ENCODE measurements around the gene NUBPL. TPM values are rescaled to one million over a fixed set of nuclear protein-coding genes. Genes with fewer than 3 reads are reported as not detected.

The NUBPL gene
- polyA plus RNA-seq, 1 of the 3 experiments (the other 2 are of a cell fraction) = 4.0 TPM

- CTCF ChIA-PET = interaction anchor here (0.6 to 2.1 kb wide), 2 partner anchors 9 to 52 kb away, joined by 3 to 4 read pairs; no protein-coding TSS in a partner anchor
- H3K9me3 ChIP-seq = peaks cover 6% of the 10 kb centered on the region
Observed at GRCh38 chr14:31727797-31728196, 166.6 kb downstream of the NUBPL start.

GRCh38 chr14:31740688-31741087, 179.5 kb downstream of the NUBPL start:
- Histone ChIP-seq H2AFZ (ENCODE audit: low read depth) (no peak overlapping the region), H3K9me2 (no peaks in the 10 kb centered on the region), H3K4me1 (ENCODE audit: control insufficient read depth in 1 of 2, insufficient read depth in 2 of 2, low read depth in 1 of 2, low read length in 1 of 2) (no peaks in the 10 kb centered on the region; a peak in 1 of 4 replicates), H3K4me2 (no peak overlapping the region), H3K4me3 (ENCODE audit: low read depth in 2 of 2, low read length in 1 of 2) (no peak overlapping the region), H3K27ac (ENCODE audit: low read depth in 2 of 2, low read length in 1 of 2) (no peak overlapping the region), H3K36me3 (replicated peaks in 1 of 2; ENCODE audit: control insufficient read depth in 1 of 2, insufficient read depth in 2 of 2, low read length in 1 of 2) (no peaks in the 10 kb centered on the region), H3K9ac (no peak overlapping the region), H3K79me2 (ENCODE audit: insufficient read depth) (no peaks in the 10 kb centered on the region), H3K9me3 (no peaks in the 10 kb centered on the region), H3K27me3 (ENCODE audit: insufficient read depth) (no peaks in the 10 kb centered on the region), H4K20me1 (ENCODE audit: insufficient read depth) (no peaks in the 10 kb centered on the region), H3F3A (replicated peaks; ENCODE audit: insufficient read depth) (no peaks in the 10 kb centered on the region)
- 74% methylated on average over 1 of the region's 1 CpG for WGBS (ENCODE audit: low lambda C conversion rate)
- POLR2A ChIA-PET = interaction anchor here (0.6 kb wide), 1 partner anchor 522 kb away, joined by 3 read pairs; no protein-coding TSS in a partner anchor
- TF ChIP-seq EZH2phosphoT487 (IDR thresholded peaks at IDR 0.05; ENCODE audit: borderline replicate concordance, low read depth) (no peak), USF1 (IDR thresholded peaks at IDR 0.05; ENCODE audit: borderline replicate concordance, low read depth) (no peak), NFIC (IDR thresholded peaks at IDR 0.05; ENCODE audit: borderline replicate concordance) (no peak), YY1 (IDR thresholded peaks at IDR 0.05; ENCODE audit: low read depth) (no peak), POLR2AphosphoS5 (IDR thresholded peaks at IDR 0.05; ENCODE audit: low read depth, low read length) (no peak), MXI1 (IDR thresholded peaks at IDR 0.05; ENCODE audit: low read depth, low read length) (no peak), RAD21 (IDR thresholded peaks at IDR 0.05; ENCODE audit: low read length) (no peak), SMC3 (IDR thresholded peaks at IDR 0.05; ENCODE audit: low read depth, low read length) (no peak), IRF3 (IDR thresholded peaks at IDR 0.05; ENCODE audit: low read depth, low read length) (no peak), MEF2A (IDR thresholded peaks at IDR 0.05; ENCODE audit: borderline replicate concordance, low read depth) (no peak), REST (IDR thresholded peaks at IDR 0.05; ENCODE audit: low read depth, low read length) (no peak), FOSL2 (IDR thresholded peaks at IDR 0.05; ENCODE audit: borderline replicate concordance, low read depth) (no peak), ELF1 (IDR thresholded peaks at IDR 0.05) (no peak)
- no peak for DNase-seq
- CTCF ChIA-PET = no interaction called here

More at GRCh38 chr14:31727797-31728196, 166.6 kb downstream of the NUBPL start:
- H3K27me3 ChIP-seq (ENCODE audit: insufficient read depth) = no peaks in the 10 kb centered on the region
- no peaks in the 10 kb centered on the region for H4K20me1 ChIP-seq (ENCODE audit: insufficient read depth)
- DNase-seq = no peak
- H3F3A ChIP-seq (replicated peaks; ENCODE audit: insufficient read depth) = no peaks in the 10 kb centered on the region
- TF ChIP-seq TAF1 (IDR thresholded peaks at IDR 0.05; ENCODE audit: borderline replicate concordance, low read depth, low read length) = no peak
- H3K4me1 ChIP-seq (ENCODE audit: control insufficient read depth in 1 of 2, insufficient read depth in 2 of 2, low read depth in 1 of 2, low read length in 1 of 2) = no peaks in the 10 kb centered on the region
- H3K4me3 ChIP-seq (ENCODE audit: low read depth in 2 of 2, low read length in 1 of 2) = no peak overlapping the region
- H3K4me2 ChIP-seq = no peak overlapping the region
- H3K36me3 ChIP-seq (replicated peaks in 1 of 2; ENCODE audit: control insufficient read depth in 1 of 2, insufficient read depth in 2 of 2, low read length in 1 of 2) = peaks cover 0 to 15% of the 10 kb centered on the region in 2 experiments
- H3K27ac ChIP-seq (ENCODE audit: low read depth in 2 of 2, low read length in 1 of 2) = no peak overlapping the region
- no peak overlapping the region for H2AFZ ChIP-seq (ENCODE audit: low read depth)
- H3K9ac ChIP-seq = no peak overlapping the region
- H3K9me2 ChIP-seq = no peaks in the 10 kb centered on the region
- H3K79me2 ChIP-seq (ENCODE audit: insufficient read depth) = no peaks in the 10 kb centered on the region
- POLR2A ChIA-PET = no interaction called here
